ENCODE measurements around the gene TRPM5.

Gene TRPM5

DNA sequence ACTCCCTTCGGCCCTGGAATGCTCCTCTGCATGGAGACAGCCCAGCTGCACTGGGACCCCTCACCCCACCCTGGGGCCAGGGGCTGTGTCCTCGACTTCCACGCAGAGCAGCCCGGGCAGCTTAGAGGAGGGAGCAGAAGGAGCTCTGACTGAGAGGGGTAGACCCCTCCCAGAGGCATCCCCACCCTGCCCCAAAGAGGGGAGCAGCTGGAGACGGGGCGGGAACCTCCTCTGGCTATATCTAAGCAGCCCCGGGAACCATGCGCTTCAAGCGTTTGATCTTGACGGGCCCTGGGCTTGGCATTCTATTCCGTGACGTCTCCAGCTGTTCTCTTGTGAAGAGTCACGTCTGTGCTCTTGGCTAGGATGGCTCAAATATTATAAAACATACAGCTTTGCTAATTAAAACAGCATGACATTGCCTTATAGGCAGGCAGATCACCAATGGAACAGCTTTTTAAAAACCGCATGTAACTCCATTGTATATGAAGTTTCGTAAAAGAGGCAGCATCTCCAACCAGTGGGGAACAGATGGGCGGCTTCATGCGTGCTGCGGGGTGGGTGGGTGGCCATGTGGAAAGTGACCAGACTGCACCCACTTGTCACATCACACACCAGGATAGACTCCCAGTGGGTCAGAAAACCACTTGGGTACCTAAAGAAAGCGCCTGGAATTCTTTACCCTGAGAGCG, 8.2 kb upstream of the TRPM5 start:
- Mint-ChIP-seq H3K36me3 (peaks cover 9% of the 10 kb centered on the region), H3K4me3 (no peak overlapping the region), H3K9me3 (no peaks in the 10 kb centered on the region), H3K4me1 (peaks cover 11% of the 10 kb centered on the region), H3K27ac (no peak overlapping the region), H3K27me3 (no peaks in the 10 kb centered on the region)
- ATAC-seq (ENCODE audit: low read depth) (no peak), DNase-seq (ENCODE audit: low spot score in 2 of 2) (no peak)

DNA sequence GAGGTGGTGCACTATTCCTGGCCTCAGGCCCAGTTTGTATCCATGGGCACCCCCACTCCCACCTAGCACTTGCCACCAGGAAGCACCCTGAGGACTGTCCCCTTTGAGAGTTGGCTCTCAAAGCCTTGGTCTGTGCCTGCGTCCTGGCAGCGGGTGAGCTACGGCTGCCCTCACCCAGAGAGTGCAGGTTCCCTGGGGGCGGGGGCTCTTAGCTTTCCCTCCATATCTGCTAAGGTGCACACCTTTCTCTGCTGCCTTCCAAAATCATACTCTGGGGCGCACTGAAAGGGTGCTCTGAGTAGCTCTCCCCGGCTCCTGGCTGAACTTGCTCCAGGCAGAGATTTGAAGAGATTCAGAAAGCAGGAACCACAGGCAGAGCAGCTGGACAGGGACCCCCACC, 7.6 kb upstream of the TRPM5 start:
- Mint-ChIP-seq H3K4me3 (no peak overlapping the region), H3K9me3 (no peaks in the 10 kb centered on the region), H3K27ac (no peak overlapping the region), H3K4me1 (peaks cover 12% of the 10 kb centered on the region), H3K27me3 (no peaks in the 10 kb centered on the region), H3K36me3 (peaks cover 7% of the 10 kb centered on the region)
- DNase-seq (ENCODE audit: low spot score in 2 of 2) (no peak), ATAC-seq (ENCODE audit: low read depth) (no peak)

DNA sequence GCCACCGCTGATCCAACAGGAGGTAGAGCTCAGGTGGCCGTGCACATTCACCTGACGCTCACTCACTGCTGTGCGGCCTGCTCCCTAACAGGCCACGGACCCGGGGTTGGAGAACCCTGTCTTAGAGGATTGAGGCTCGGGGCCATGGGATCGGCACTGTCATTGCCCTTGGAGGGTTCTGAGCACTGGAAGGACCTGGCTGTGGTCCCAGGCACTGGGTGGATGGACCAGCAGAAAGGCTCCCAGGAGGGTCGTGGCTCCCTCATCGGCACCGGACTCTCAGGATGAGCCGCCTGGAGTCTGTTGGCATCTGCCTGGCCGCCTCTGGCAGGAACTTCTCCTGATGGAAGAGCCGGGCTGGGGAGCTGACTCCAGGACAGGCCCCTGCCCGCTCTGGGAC, 7.0 kb upstream of the TRPM5 start:
- ATAC-seq (ENCODE audit: low read depth) = no peak
- Mint-ChIP-seq H3K9me3 (no peaks in the 10 kb centered on the region), H3K36me3 (peaks cover 7% of the 10 kb centered on the region), H3K27ac (no peak overlapping the region), H3K27me3 (no peaks in the 10 kb centered on the region), H3K4me1 (peaks cover 13% of the 10 kb centered on the region), H3K4me3 (no peak overlapping the region)
- DNase-seq (ENCODE audit: low spot score in 2 of 2) = no peak

DNA sequence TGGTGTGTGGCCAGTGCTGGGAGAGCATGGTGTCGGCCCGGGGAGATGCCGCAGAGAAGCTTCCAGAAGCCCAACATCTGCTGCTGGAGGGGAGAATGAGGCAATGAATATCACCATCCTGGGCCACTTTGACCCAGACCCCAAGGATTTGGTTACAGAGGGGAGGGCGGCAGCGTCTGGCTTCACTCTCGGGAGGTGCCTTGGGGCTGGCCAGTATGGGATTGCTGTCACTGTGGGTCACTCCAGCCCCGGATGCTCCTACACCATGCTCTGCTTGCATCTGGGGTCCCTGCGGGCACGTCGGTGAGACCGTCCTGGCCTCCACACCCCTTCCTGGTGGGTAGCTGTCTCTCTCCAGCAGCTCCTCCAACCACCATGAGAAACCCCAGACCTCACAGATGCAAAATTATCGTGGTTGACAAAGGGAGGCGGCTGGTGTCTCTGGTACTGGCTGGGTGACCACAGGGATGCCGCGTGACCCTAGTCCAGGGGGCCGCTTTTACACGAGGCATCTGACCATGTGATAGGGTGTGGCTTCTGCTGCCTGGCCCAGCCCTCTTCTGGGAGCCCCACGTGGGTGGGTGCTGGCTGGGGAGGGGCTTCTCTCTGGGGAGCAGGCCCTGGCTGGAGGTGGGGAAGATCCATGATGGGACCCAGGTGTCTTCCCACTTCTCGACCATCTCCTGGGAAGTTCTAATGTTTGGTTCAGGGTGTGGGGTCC, 6.2 kb upstream of the TRPM5 start:
- Mint-ChIP-seq H3K9me3 (no peaks in the 10 kb centered on the region), H3K27me3 (no peaks in the 10 kb centered on the region), H3K36me3 (peaks cover 4% of the 10 kb centered on the region), H3K4me1 (peaks cover 18% of the 10 kb centered on the region), H3K27ac (no peak overlapping the region), H3K4me3 (no peak overlapping the region)
- ATAC-seq (ENCODE audit: low read depth) (no peak), DNase-seq (ENCODE audit: low spot score in 2 of 2) (no peak)

DNA sequence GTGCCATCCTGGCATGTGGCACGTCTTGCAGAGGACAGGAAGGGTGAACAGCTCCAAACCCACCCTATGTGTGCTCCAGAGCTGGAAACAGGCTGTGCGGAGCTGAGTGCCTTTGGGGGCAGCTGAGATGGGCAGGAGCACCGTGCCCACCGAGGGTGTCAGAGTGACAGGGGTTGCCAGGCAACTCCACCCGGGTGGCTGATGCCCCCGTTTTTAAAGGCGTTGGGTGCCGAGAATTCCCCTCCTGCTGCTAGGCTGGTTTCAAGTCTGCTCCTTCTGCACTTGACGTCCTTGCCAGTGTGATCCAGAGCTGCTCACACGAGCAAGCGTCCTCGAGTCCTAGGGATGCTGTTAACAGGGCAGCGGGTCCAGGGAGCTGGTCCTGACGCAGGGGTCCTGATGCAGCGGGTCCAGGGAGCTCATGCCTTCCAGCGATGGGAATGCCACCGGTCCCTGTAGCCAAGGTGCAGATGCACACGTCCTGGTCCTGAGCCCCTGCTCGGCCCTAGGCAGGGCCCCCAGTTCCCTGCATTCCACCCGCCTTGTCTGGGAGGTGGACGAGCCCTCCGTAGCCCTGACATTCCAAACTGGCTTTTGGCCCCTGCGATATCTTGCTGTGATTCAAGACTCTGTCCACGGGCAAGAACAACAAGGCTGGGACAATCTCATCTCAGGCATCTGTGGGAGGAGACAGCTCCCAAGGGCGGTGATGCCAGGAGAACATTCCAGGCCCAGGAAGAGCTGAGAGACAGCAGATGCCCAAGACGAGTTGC, 5.4 kb upstream of the TRPM5 start:
- ATAC-seq (ENCODE audit: low read depth) = no peak
- Mint-ChIP-seq H3K27ac (no peak overlapping the region), H3K27me3 (no peaks in the 10 kb centered on the region), H3K4me3 (peak overlapping the region; percentile 25), H3K36me3 (peaks cover 1% of the 10 kb centered on the region), H3K9me3 (no peaks in the 10 kb centered on the region), H3K4me1 (peaks cover 20% of the 10 kb centered on the region)
- DNase-seq (ENCODE audit: low spot score in 2 of 2) = no peak

DNA sequence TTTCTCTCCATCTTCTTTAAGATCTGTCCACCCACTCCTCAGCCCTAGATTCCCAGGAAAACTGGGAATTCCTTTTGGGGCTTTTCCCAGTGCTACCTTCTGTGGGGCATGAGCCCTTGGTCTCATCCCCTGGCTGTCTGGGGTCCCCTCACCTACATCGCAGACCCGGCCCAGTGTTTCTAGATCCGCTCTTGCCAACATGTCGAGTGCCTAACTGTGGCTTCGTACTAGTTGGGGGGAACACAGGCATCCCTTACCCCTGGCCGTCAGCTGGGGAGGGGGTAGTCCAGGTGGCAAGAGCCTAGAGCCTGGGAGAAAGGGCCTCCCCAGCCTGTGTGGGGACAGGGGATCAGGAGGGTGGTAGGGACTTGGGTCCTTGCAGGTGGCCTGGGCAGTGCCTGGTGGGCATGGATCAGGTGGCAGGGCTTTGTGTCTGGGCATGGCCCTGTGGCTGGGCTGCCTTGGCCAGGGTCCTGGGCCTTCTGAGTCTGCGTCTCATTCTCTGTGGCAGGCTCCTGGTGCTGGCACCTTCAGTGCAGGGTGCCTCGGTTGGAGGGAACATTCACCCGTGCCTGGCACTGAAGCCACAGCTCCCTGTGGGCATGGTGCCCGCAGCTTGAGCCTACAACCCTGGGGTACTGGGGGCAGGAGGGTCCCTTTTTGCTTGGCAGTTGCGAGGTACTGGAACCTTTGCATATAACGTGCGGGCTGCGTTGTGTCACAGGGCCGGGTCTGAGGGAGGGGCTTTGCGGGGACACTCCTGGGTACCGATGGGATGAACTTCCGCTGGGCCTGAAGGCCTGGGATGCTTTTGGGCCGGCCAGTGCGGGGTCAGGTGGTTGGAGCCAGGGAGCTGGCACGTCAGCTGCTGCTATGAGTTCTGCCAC, 4.6 kb upstream of the TRPM5 start:
- Mint-ChIP-seq H3K27me3 (no peaks in the 10 kb centered on the region), H3K27ac (no peak overlapping the region), H3K4me3 (peak overlapping the region; percentile 70), H3K9me3 (no peaks in the 10 kb centered on the region), H3K36me3 (no peaks in the 10 kb centered on the region), H3K4me1 (peaks cover 20% of the 10 kb centered on the region)
- DNase-seq (ENCODE audit: low spot score in 2 of 2) (no peak), ATAC-seq (ENCODE audit: low read depth) (no peak)

DNA sequence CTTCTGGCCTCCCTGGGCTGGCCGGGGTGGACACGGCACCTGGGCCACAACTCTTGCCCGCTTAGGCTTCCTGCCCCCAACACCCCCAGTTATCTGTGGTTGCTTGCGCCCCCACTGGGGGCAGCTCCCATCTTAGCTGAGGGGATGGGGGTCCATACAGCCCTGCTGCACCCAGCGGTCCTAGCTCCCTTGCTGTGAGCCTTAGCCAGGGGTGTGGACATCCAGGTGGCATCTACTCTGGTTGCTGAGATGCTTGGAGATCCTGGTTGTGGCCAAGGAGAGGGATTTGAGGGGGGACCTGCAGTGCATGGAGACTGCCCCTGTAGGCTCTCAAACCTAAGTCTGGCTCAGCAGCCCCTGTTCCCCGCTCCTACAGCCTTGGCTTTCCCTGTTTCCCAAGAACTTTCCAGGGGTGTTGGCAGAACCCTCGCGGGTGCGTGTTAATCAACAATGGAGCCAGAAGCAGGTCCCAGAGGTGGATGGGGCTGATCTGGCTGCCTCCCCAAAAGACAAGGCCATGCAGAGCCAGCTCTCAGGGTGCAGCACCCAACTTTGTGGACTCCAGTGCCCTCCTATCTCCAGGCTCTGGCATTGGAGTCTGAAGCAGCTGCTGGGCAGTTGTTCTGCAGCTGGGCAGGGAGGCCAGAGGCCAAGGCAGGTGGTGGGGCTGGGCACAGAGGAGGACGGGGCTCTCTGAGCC, 3.8 kb upstream of the TRPM5 start:
- Mint-ChIP-seq H3K36me3 (no peaks in the 10 kb centered on the region), H3K4me3 (peak overlapping the region; percentile 88), H3K4me1 (peaks cover 24% of the 10 kb centered on the region), H3K9me3 (no peaks in the 10 kb centered on the region), H3K27me3 (no peaks in the 10 kb centered on the region), H3K27ac (no peak overlapping the region)
- DNase-seq (ENCODE audit: low spot score in 2 of 2) = no peak
- no peak for ATAC-seq (ENCODE audit: low read depth)

DNA sequence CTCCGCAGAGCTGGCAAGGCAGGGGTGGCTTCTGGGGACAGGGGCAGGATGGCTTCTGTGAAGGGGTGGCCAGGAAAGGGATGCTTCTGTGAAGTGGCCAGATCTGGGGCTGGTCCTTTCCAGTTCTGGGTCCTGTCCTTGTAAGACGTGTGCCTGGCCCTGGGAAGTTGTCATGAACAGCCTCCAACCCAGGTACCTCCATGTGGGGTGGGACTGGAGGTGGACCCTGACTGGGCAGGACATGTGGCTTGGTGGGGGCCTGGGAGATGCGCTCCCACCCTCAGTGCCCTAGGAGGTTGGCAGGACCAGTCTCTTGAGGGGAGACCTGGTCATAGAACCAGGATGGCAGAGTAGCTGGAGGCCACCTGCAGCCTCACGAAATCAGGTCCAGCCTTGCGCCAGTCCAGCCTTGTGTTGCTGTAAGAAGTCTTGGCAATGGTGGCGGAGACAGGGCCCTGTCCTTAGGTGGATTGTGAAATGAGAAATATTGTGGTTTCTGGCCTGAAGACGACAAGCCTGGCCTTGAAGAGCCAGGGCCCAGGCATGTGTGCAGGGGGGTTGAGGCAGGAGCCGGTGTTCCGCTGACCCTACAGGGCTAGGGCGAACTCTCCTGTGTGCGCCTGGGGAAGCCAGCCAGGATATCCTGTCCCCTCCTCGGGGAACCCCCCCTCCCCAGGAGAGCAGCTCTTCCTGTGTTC, 3.1 kb upstream of the TRPM5 start:
- DNase-seq (ENCODE audit: low spot score in 2 of 2) (peak in 1 of 2 donors; percentile 22), ATAC-seq (ENCODE audit: low read depth) (no peak)
- Mint-ChIP-seq H3K4me3 (peak overlapping the region; percentile 88), H3K27me3 (no peaks in the 10 kb centered on the region), H3K4me1 (peaks cover 24% of the 10 kb centered on the region), H3K27ac (peak overlapping the region; percentile 67), H3K36me3 (no peaks in the 10 kb centered on the region), H3K9me3 (no peaks in the 10 kb centered on the region)

DNA sequence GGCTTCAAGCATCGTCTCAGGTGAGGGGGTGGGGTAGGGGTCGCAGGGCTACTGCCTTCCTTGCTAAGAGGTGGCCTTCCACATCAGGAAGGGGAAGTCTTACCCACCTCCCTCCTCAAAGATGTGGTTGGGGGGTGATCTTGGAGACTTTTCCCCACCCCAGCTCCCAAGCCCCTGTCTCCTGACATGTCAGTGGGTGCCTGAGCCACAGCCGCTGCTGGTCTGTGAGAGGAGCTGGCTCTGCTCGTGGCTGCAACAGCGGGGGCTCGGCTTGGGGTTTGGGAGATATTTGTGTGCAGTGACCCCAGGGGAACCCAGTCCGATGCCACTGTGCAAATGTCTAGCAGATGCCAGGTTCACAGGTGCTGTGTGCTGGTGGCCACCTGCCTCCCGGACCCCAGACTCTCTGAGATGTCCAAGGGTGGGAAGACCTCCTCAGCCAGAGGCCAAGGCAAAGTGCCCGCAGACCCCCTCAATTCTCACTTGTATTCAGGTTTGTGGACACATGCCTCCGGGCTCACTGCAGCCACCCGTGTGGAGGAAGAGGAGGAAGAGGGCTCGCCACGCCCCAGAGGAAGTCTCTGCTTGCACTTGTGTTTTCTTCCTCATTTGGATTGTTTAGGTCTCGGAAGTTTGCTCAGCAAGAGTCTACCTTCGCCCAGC, 2.4 kb upstream of the TRPM5 start:
- H3K4me3 Mint-ChIP-seq = peak overlapping the region; percentile 88
- H3K27me3 Mint-ChIP-seq = no peaks in the 10 kb centered on the region
- ATAC-seq (ENCODE audit: low read depth) = peak; percentile 52
- H3K9me3 Mint-ChIP-seq = no peaks in the 10 kb centered on the region
- peaks cover 24% of the 10 kb centered on the region for H3K4me1 Mint-ChIP-seq
- peak in 1 of 2 donors; percentile 22 for DNase-seq (ENCODE audit: low spot score in 2 of 2)
- H3K27ac Mint-ChIP-seq = peak overlapping the region; percentile 67
- no peaks in the 10 kb centered on the region for H3K36me3 Mint-ChIP-seq

DNA sequence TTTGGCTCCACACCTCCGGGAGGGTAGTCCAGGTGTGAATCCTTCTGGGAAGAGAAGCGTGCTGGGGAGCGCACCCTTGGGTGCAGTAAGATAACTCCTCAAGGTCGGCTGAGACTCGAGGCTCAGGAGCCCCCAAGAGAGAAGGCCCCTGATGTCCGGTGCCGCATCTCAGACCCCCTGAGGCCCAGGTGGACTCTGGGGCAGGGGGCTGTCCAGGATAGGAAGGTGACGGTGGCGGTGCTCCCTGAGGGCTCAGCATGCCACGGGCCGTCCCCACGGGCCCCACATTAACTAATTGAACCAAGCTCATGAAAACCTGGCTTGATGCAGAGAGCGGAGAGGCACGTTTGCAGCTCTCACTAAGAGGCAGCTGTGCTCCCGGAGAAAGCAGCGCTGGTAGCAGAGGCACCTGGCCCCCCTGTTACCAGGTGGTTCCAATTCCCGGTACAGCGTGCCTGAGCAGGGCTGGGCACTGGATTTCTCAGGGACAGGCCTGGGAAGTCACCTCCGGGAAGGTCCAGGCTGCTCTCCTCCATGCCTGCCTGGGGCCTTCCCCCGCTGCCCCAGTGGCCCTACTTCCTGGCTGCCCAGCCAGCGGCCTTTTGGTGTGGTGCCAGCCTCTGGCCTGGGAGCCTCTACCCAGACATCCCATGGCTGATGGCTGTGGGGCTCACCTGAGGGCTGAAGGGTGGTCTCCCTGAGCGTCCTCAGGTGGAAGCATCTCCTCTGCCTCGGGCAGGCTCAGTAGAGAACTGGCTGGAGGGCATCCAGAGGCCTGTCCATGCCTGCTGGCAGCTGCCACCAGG, 1.6 kb upstream of the TRPM5 start:
- DNase-seq (ENCODE audit: low spot score in 2 of 2) = no peak
- H3K27me3 Mint-ChIP-seq = no peaks in the 10 kb centered on the region
- H3K4me3 Mint-ChIP-seq = peak overlapping the region; percentile 97
- H3K9me3 Mint-ChIP-seq = no peaks in the 10 kb centered on the region
- no peak for ATAC-seq (ENCODE audit: low read depth)
- H3K27ac Mint-ChIP-seq = no peak overlapping the region
- no peaks in the 10 kb centered on the region for H3K36me3 Mint-ChIP-seq
- peaks cover 26% of the 10 kb centered on the region for H3K4me1 Mint-ChIP-seq

DNA sequence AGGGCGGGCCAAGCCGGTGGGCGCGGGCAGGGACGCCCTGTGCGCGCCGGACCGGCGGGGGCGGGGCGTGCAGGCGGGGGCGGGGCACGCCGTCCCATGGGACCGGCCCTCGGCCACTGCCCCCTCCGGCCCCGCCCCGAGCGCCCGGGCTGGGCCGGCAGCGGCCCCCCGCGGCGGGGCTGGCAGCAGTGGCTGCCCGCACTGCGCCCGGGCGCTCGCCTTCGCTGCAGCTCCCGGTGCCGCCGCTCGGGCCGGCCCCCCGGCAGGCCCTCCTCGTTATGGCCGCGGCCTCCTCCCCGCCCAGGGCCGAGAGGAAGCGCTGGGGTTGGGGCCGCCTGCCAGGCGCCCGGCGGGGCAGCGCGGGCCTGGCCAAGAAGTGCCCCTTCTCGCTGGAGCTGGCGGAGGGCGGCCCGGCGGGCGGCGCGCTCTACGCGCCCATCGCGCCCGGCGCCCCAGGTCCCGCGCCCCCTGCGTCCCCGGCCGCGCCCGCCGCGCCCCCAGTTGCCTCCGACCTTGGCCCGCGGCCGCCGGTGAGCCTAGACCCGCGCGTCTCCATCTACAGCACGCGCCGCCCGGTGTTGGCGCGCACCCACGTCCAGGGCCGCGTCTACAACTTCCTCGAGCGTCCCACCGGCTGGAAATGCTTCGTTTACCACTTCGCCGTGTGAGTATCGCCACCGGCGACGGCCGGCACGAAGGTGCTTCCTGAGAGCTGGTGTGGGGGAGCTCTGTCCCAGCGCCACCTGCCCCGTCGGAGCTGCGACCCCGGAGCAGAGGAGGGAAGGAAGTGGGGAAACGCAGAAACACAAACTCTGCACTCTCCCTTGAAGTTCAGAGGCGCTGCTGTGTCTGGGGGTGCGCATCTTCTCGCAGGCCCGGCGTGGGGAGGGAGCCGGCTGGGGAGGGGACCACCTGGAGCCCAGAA, 769 bp upstream of the TRPM5 start, which contains the start of gene KCNQ1:
KCNQ1 (plus strand) TSS at position 188 of the 925 bp plus-strand sequence; CDS start at position 279, 91 bp downstream.
- H3K27me3 Mint-ChIP-seq = no peaks in the 10 kb centered on the region

More for the DNA sequence above, 769 bp upstream of the TRPM5 start, which contains the start of gene KCNQ1:
- no peaks in the 10 kb centered on the region for H3K9me3 Mint-ChIP-seq
- peaks cover 25% of the 10 kb centered on the region for H3K4me1 Mint-ChIP-seq
- peak within 1 kb of the TSS; percentile 58 for H3K27ac Mint-ChIP-seq
- H3K4me3 Mint-ChIP-seq = peak within 1 kb of the TSS; percentile 97
- peak; percentile 47 to 72 for DNase-seq (ENCODE audit: low spot score in 2 of 2)
- ATAC-seq (ENCODE audit: low read depth) = peak; percentile 60
- no peaks in the 10 kb centered on the region for H3K36me3 Mint-ChIP-seq
